Psoas muscle (tissue), 8 donors: ENCODE data around the gene PASK. TPM values are rescaled to one million over a fixed set of nuclear protein-coding genes. Genes with fewer than 3 reads are reported as not detected.

Source experiments
- ATAC-seq, 4 donors: fragments of 200-7000 bp; cut with Tn5 transposase; one replicate each; pipeline ENCODE4 v1.9.1; 2020; ENCODE audit warnings: moderate library complexity in 3 of 4, mild to moderate bottlenecking in 2 of 4
- DNase-seq, 2 donors: peaks; one replicate each; pipeline ENCODE4 v3.0.0-alpha.2; 2020
- H3K27ac ChIP-seq: fragments of 200-600 bp; one replicate; pipeline ENCODE4 v1.8.0; 2022
- H3K27me3 ChIP-seq, 3 donors: fragments of 200-600 bp in 1 of 3; one replicate each; pipeline versions ENCODE4 v1.6.1 to v1.8.0; 2013 to 2022; ENCODE audit warnings: low read length in 2 of 3, mild to moderate bottlenecking in 2 of 3, moderate library complexity in 1 of 3; ENCODE audit not compliant: insufficient read depth in 3 of 3
- H3K36me3 ChIP-seq, 2 donors: fragments of 200-600 bp in 1 of 2; one replicate each; pipeline versions ENCODE4 v1.6.1 to v1.8.0; 2013 to 2022; ENCODE audit warnings: low read depth in 1 of 2, mild to moderate bottlenecking in 1 of 2, moderate library complexity in 1 of 2; ENCODE audit not compliant: insufficient read depth in 1 of 2
- H3K4me1 ChIP-seq: fragments of 200-600 bp; one replicate; pipeline ENCODE4 v1.8.0; 2022
- H3K4me3 ChIP-seq: fragments of 200-600 bp; one replicate; pipeline ENCODE4 v1.8.0; 2022; ENCODE audit warnings: mild to moderate bottlenecking
- H3K9me3 ChIP-seq: fragments of 200-600 bp; one replicate; pipeline ENCODE4 v1.8.0; 2022
- WGBS, 3 donors: extraction: QIAGEN DNeasy Blood & Tissue Kit; methylation state at CpG; one replicate each; pipeline versions ENCODE4 v1.1.6 to v1.1.7; 2013; 5-methylcytosine and 5-hydroxymethylcytosine counted together
- intact Hi-C, 2 donors: fragments of 100-400 bp; cut with DNase I; formaldehyde crosslinking; loops; one replicate each; pipeline versions ENCODE4 v1.11.0 to v1.14.2; 2022
- polyA plus RNA-seq, 3 donors: library from polyadenylated mRNA; stranded (reverse); fragments of 200-250 nt; gene quantifications; one replicate each; pipeline ENCODE4 v1.2.3, GENCODE V29; 2013
- total RNA-seq, 4 donors: library from RNA; stranded (reverse); fragmentation: NEBNext Ultra II Directional in 2 of 4; extraction: Animal tissue kit (Norgen Biotek cat#: 25700) in 2 of 4; gene quantifications; one replicate each; pipeline versions ENCODE4 v1.2.1 to v1.2.4, GENCODE V29; 2021 to 2023
- TF ChIP-seq, protein P1 (sequence below): fragments of 200-600 bp; IDR thresholded peaks from one replicate; pipeline ENCODE4 v1.8.0; 2022; ENCODE audit warnings: antibody characterized with exemption
- donor health status: healthy with polysubstance abuse.
- donor health status: DM: no; HTN: no; CAD: no; lungs with moderate emphysema.
- donor health status: Bipolar disorder and iron deficiency.
- donor health status: healthy.
- donor health status: DM: yes; HTN: yes; CAD: no.
- donor health status: DM: no; HTN: no; CAD: no.
- donor health status: DM: no; HTN: no; CAD: no.
- donor health status: DM: yes; HTN: yes; CAD: no.

The PASK gene
- total and polyA plus RNA-seq, 7 donors, result 0.41 to 1.9 (median 0.95) TPM

DNA sequence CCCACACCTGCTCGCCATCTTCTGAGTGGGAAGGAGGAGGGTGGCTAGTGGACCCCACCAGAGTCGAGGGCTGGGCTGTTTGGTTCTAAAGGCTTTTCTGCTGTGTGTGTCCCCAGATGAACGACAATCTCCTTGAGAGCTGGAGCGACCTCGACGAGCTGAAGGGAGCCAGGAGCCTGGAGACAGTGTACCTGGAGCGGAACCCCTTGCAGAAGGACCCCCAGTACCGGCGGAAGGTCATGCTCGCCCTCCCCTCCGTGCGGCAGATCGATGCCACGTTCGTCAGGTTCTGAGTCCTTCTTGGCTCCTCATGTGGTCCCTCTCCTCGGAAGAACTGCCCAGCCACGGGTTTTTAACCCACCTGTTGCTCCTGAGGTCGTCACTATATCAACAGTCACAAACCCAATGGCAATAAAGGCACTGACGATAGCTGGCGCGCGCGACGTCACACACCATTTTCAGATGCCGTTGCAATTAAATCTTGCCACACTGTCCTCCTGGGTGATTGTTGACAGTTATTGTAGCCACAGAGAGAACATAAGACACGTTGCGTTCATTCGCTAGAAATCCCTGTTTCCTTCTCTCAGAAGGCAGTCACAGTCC lies 33.4 kb upstream of the PASK start:
- Histone ChIP-seq H3K4me3 (no peak overlapping the region), H3K4me1 (no peaks in the 10 kb centered on the region), H3K9me3 (no peaks in the 10 kb centered on the region), H3K27ac (no peak overlapping the region), H3K27me3 (no peaks in the 10 kb centered on the region), H3K36me3 (peaks cover 0 to 38% of the 10 kb centered on the region in 2 donors)
- 88 to 90% (median 90%) methylated on average over 28 of the region's 28 CpGs for WGBS, 3 donors
- DNase-seq (no peak), ATAC-seq (no peak)
- TF ChIP-seq, protein P1, sequence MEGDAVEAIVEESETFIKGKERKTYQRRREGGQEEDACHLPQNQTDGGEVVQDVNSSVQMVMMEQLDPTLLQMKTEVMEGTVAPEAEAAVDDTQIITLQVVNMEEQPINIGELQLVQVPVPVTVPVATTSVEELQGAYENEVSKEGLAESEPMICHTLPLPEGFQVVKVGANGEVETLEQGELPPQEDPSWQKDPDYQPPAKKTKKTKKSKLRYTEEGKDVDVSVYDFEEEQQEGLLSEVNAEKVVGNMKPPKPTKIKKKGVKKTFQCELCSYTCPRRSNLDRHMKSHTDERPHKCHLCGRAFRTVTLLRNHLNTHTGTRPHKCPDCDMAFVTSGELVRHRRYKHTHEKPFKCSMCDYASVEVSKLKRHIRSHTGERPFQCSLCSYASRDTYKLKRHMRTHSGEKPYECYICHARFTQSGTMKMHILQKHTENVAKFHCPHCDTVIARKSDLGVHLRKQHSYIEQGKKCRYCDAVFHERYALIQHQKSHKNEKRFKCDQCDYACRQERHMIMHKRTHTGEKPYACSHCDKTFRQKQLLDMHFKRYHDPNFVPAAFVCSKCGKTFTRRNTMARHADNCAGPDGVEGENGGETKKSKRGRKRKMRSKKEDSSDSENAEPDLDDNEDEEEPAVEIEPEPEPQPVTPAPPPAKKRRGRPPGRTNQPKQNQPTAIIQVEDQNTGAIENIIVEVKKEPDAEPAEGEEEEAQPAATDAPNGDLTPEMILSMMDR, result no peak
- intact Hi-C loops, result no loop called here

DNA sequence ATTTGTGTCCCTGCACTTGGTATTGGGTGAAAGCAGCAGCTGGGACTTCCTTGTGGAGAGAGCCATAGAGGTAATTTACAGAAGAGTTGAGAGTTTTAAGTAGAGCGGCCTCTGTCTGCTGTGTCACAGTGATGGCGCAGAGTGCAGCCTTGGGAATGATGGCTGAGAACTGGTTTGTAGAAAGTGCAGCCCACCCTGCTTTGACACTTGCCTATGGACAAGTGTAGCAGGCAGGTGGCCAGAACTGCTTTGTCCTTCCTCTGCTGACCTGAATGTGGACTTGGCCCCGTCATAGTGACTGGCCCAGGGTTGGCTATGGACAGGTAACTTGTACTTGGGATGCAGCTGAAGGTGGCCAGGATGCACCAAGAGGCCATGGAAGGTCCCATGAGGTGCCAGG lies 32.9 kb upstream of the PASK start:
- H3K9me3 ChIP-seq, result no peaks in the 10 kb centered on the region
- TF ChIP-seq, protein P1, result no peak
- whole genome bisulfite sequencing, 3 donors, result 94 to 99% (median 98%) methylated on average over 3 of the region's 3 CpGs
- DNase-seq (no peak), ATAC-seq (no peak)
- intact Hi-C loops, result no loop called here
- H3K36me3 ChIP-seq, result peaks cover 0 to 40% of the 10 kb centered on the region in 2 donors
- H3K27ac ChIP-seq, result no peak overlapping the region
- H3K27me3 ChIP-seq, result no peaks in the 10 kb centered on the region
- no peak overlapping the region for H3K4me3 ChIP-seq
- H3K4me1 ChIP-seq, result no peaks in the 10 kb centered on the region

DNA sequence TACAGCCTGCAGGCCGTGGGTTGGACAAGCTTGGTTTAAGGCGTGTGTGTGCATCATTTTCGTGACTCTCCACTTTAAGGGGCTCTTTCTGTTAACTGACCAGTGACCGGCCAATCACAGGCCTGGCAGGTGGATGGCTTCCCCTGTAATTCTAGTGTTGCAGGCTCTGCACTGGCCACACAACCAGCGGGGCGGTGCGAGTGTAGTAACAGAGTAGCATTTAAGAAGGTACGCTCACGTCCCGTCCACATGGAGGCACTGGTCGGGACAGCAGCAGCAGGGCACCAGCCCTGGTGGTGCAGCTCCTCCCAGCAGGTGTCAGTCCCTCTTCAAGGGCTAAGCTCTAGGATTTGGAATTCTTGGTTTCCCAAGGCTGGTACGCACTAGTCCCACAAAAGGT lies 31.2 kb upstream of the PASK start:
- TF ChIP-seq, protein P1, result no peak
- DNase-seq, result no peak

GRCh38 chr2:241179899-241180298 lies 30.6 kb upstream of the PASK start:
- no peak for ATAC-seq
- Histone ChIP-seq H3K9me3 (no peaks in the 10 kb centered on the region), H3K4me1 (no peaks in the 10 kb centered on the region), H3K4me3 (no peak overlapping the region), H3K36me3 (peaks cover 3 to 59% of the 10 kb centered on the region in 2 donors), H3K27ac (no peak overlapping the region), H3K27me3 (no peaks in the 10 kb centered on the region)
- intact Hi-C loops, result no loop called here
- 88 to 95% (median 90%) methylated on average over 4 of the region's 4 CpGs for WGBS, 3 donors
- DNase-seq, result no peak
- TF ChIP-seq, protein P1, result no peak

More for the DNA sequence above, 31.2 kb upstream of the PASK start:
- Histone ChIP-seq H3K36me3 (peaks cover 2 to 53% of the 10 kb centered on the region in 2 donors), H3K27me3 (no peaks in the 10 kb centered on the region), H3K27ac (no peak overlapping the region), H3K4me3 (no peak overlapping the region), H3K9me3 (no peaks in the 10 kb centered on the region), H3K4me1 (no peaks in the 10 kb centered on the region)
- WGBS, 3 donors, result 91 to 95% (median 92%) methylated on average over 12 of the region's 12 CpGs
- ATAC-seq, result no peak
- intact Hi-C loops, result no loop called here

- H3K4me1 ChIP-seq, result no peaks in the 10 kb centered on the region
- no peaks in the 10 kb centered on the region for H3K9me3 ChIP-seq
- no peak for ATAC-seq
- TF ChIP-seq, protein P1, result no peak
- WGBS, 3 donors, result 40 to 69% (median 67%) methylated on average over 4 of the region's 4 CpGs
- intact Hi-C loops, result no loop called here
- H3K27me3 ChIP-seq, result no peaks in the 10 kb centered on the region
- H3K4me3 ChIP-seq, result no peak overlapping the region
- no peak overlapping the region for H3K27ac ChIP-seq
- H3K36me3 ChIP-seq, result peaks cover 3 to 69% of the 10 kb centered on the region in 2 donors
- no peak for DNase-seq
These were observed 29.7 kb upstream of the PASK start for GRCh38 chr2:241178961-241179360.
